ENCODE data around the gene ARHGAP6. TPM values are rescaled to one million over a fixed set of nuclear protein-coding genes. Genes with fewer than 3 reads are reported as not detected.

The ARHGAP6 gene
- total and polyA plus RNA-seq, 9 of the 15 experiments (the other 6 are each of a cell fraction or from before 2014, with no cell fraction given), result 12.5 to 63.6 (median 41.8) TPM

DNA sequence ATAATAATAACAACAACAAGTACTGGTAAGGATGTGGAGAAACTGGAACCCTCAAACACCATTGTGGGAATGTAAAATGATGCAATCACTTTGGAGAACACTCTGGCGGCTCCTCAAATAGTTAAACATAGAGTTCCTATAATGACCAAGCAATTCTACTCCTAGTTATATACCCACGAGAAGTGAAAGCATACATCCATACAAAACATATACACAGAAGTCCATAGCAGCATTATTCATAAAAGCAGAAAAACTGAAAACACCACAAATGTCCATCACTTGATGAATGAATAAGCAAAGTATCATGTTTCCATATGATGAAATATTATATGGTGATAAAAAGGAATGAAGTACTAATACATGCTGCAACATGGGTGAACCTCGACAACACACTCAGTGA lies 255.8 kb downstream of the ARHGAP6 start (continued):
- TF ChIP-seq BCLAF1 (IDR thresholded peaks at IDR 0.05; ENCODE audit: borderline replicate concordance in 1 of 2, control insufficient read depth in 1 of 2, low read depth in 2 of 2, low read length in 1 of 2) (no peak), THRAP3 (IDR thresholded peaks at IDR 0.05; ENCODE audit: borderline replicate concordance) (no peak), ZNF316 (IDR thresholded peaks at IDR 0.05) (peak; percentile 72), NR4A1 (CRISPR knock-in tag; IDR thresholded peaks at IDR 0.05) (no peak), NR4A1 (tag; IDR thresholded peaks at IDR 0.05) (0 out of 2 replicates have a peak, but pooled peaks have one; percentile 14), HLTF (IDR thresholded peaks at IDR 0.05) (no peak), ARID4B (CRISPR knock-in tag; IDR thresholded peaks at IDR 0.05) (no peak), ZNF282 (CRISPR knock-in tag; IDR thresholded peaks at IDR 0.05) (no peak), GATAD2B (IDR thresholded peaks at IDR 0.05; ENCODE audit: borderline replicate concordance) (peak; percentile 22), LEF1 (IDR thresholded peaks at IDR 0.05) (peak; percentile 38; the same call in 1 of the 2 replicates), DIDO1 (tag; IDR thresholded peaks at IDR 0.05; ENCODE audit: low read depth) (no peak), NONO (IDR thresholded peaks at IDR 0.05; ENCODE audit: low read depth in 2 of 2, low read length in 1 of 2) (no peak), GABPA (tag; conservative IDR thresholded peaks at IDR 0.05; ENCODE audit: low read depth) (no peak), TGIF2 (CRISPR knock-in tag; IDR thresholded peaks at IDR 0.05) (no peak), ZNF609 (CRISPR knock-in tag; IDR thresholded peaks at IDR 0.05; ENCODE audit: borderline replicate concordance) (no peak), CEBPB (tag; IDR thresholded peaks at IDR 0.05) (peak; percentile 94), SMARCA4 (IDR thresholded peaks at IDR 0.05) (0 out of 2 replicates have a peak, but pooled peaks have one; percentile 20), TCF7L2 (IDR thresholded peaks at IDR 0.05; ENCODE audit: low read depth, low read length) (no peak)
